NCI-H510A (cell line): Measurements from ENCODE around the gene DDX51.

Source experiments
- DNase-seq: peaks from one replicate; lab custom pipeline; 2025; lab: John Stamatoyannopoulos, UW

Gene DDX51

GRCh38 chr12:132178801-132179401, 34.8 kb upstream of the DDX51 start:
- DNase-seq = peak; percentile 34

GRCh38 chr12:132178316-132178715, 34.2 kb upstream of the DDX51 start:
- DNase-seq = no peak

DNA sequence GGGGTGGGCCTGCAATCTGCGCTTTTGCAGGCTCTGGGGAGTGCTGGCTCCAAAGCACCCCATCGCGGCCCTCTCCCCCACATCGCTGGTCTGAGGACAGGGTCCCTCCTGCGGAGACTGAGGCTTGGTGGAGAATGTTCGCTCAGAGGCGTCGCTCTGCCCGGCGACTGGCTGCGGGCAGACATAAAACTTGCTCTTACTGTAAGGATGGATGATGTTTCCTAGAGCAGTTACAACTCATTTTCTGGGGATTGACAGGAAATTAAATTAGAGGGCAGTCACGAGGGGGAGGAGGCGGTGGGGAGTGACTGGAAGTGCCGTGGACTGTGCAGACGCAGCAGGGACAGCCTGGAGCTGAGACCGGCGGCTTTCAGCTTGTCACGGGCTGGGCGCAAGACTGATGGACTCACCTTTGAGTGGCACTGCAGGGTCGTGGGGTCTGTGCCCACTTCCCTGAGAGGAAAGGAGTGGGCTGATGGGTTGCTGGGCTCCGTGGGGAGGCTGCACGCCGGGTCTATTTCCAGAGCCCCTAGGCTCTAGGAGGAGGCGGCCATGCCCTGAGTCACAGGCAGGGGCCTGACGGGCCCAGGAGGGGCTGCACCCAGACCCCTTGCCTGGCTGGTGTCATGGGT, 32.9 kb upstream of the DDX51 start:
- no peak for DNase-seq

DNA sequence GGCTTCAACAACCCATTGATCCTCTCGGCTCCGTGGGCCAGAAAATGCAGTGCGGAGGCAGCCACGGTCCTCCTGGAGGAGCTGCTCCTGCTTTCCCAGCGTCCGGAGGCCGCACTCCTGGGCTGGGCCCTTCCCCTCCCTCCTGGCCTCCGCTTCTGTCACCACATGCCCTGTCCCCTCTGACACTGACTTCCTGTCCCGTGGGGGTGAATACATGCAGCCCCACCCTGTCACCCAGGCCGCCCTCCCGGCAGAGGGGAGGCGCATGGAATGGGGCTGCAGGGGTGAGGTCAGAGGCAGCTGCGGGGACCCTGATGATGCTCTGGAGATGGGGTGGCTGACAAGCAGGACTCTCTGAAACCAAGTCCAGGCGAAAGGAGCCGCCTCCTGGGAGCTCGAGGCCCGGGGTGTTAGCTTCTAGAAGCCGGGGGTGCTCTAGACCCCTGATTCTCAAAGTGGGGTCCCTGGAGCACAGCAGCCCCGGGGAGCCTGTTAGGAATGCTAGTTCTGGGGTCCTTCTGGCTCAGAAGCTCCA, 32.3 kb upstream of the DDX51 start:
- DNase-seq = no peak

- DNase-seq = no peak
Measured at GRCh38 chr12:132175496-132176384, 31.6 kb upstream of the DDX51 start.

GRCh38 chr12:132174839-132175490, 30.8 kb upstream of the DDX51 start:
- no peak for DNase-seq

DNA sequence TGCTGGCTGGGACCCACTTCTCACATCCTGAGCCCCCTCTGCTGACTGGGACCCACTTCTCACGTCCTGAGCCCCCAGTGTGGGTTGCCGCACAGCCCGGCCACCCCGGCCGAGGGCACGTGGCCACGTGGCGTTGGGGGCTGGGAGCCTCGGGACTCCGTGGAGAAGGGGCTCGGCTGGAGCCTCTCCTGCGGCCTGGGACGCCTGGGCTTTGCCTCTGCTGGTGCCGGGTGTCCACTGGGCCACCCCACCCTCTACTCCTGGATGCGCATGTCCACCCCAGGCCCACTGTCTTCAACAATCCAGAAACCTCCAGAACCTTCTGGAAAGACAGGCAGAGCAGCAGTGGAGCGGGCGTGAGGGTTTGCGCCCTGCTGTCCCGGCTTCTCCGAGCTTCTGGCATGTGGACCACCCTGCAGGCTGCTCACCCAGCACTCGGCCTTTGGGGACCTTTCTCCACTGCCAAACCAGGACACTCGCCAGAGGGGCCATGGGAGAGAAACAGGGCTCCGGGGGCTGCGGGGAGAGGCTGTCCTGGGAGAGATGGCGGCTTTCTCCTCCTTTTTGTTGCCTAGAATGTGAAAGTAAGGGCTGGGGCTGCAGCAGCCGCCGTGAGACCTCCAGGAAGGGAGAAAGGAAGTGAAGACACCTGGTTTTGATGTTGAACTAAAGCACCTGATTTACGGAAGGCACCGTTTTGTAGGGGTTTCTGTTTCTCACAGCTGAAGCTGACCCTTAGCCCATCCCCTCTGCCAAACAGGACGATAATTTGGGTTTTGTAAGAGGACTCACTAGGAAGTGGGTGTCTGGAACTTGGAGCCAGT, 30.1 kb upstream of the DDX51 start:
- no peak for DNase-seq

DNA sequence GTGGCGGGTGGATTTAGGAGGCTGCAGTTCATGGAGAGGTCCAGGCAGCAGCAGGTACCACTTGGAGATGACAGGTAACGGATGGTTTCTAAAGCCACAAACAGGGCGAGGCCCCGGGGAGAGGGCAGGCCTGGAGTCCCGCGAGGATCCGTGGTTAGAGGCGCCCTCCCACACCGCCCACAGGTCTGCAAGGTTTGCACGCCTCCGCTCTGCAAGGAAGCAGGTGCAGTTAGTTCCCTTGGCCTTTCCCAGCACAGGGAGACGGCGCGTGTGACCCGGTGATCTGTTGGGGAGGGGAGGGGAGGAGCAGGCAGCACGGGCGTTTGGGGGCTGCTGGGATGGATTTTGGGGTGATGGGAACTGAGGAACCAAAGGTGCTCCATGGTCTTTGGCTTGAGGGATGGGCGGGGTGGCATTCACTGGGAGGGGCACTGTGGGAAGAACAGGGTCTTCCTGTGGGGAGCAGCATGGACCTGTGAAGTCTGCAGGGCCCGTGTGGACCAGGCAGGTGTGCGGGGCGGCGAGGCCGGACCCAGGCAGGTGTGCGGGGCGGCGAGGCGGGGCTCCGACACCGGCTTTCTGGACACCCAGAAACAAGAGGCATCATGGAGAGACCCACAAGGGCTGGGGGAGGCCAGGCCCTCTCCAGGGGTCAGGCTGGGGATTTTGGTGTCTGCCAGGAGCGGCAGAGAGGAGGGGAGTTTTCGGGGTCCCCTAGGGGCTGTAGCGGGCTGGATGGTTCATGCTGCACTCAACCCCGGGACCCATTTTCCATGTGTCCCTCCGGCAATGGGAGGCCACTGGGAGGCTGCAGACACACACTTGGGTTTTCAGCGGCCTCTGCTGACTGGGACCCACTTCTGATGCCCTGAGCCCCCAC, 29.3 kb upstream of the DDX51 start:
- DNase-seq = no peak

DNA sequence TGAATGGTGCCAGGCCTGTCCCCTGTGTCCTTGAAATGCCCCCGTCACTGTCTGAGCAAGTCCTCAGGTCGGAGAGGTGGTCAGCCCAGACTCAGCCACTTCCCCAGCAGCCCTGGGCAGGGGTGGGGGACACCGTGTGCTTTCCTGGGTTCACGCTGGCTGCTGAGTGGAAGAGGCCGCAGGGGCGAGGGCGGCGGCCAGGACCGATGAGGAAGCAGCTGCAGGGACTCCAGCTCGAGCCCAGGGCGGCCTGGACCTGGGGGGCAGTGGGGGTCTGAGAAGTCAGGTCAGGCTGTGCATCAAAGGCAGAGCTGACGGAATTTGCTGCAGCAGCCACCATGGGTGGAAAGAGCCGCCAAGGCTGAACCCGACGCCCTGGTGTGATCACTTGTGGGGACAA, 28.5 kb upstream of the DDX51 start:
- no peak for DNase-seq

GRCh38 chr12:132171968-132172521, 27.9 kb upstream of the DDX51 start:
- no peak for DNase-seq

GRCh38 chr12:132171293-132171967, 27.3 kb upstream of the DDX51 start:
- DNase-seq = no peak

- no peak for DNase-seq
Measured at GRCh38 chr12:132170637-132171292, 26.6 kb upstream of the DDX51 start.

DNA sequence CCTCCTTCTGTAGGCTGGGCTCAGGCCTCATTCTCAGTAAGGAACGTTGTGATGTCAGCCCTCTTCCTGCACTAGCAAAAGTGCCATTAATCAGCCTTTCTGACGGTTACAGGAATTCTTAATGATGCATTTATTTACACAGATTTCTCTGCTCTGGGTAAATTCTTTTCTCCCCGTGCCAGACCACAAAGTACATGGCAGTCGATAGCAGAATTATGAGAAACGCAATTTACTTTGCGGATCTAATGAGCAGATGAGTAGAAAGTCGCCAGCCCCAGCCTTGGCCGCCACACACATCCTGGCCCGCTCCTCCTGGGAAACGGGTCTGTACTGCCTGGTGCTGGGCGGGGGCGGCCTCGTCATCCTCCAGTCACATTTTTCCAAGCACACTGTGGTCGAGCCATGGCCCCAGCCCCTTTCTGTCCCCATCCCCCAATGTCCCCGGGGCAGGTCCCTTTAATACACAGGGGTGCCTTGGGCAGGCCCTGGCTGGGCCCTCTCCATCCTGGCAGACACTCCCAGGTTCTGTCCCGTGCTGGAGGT, 26.0 kb upstream of the DDX51 start:
- DNase-seq = no peak

DNA sequence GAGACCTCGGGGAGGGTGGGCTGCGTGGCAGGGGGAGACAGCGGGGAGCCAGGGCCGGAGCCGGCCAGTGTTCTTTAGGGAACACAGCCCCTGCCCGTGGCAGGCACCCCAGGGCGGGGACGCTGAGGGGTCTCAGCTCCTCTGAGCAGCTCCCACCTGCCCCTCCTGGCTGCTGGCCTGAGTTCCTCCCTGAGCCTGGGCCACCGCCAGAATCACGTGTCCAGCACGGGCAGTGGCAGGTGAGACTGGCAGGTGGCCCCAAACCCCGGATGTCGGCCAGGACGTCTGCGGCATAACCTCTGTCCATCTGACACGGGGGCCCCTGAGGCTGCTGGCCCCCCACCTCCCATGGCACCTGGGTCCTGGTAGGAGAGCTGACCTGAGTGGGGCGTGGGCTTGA, 25.3 kb upstream of the DDX51 start:
- no peak for DNase-seq

DNA sequence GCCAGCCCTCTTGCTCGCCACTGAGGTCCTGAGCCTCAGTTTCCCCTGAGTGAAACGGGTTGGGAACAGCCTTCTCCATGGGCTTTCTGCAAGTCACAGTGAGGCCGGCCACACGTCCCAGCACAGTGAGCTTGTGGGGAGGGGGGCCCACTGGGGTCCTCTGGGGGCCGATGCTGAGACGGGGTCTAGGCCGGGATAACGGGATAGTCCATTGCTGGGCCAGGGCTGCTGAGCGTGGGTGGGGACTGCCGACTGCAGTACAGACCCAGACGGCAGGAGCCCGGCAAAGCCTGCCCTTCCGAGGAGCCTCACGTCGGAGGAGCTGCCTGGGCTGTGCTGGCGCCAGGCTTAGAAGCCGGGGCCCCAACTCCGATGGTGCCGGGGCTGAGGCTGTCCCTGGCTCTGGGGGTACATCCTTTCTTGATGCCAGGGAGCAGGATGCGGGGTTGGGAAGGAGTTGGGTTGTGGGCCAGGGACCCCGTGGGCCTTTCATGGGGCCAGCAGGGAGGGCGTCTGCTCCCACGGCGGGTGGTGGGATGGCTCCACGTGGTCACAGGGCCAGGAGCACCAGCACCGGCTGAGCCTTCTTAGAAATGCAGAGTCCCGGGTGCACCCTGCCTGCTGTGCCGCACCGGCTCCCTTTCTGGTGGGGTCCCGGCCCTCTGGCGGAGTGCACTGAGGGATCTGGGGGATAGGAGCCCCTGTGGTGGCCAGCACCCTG, 24.4 kb upstream of the DDX51 start:
- DNase-seq = no peak

DNA sequence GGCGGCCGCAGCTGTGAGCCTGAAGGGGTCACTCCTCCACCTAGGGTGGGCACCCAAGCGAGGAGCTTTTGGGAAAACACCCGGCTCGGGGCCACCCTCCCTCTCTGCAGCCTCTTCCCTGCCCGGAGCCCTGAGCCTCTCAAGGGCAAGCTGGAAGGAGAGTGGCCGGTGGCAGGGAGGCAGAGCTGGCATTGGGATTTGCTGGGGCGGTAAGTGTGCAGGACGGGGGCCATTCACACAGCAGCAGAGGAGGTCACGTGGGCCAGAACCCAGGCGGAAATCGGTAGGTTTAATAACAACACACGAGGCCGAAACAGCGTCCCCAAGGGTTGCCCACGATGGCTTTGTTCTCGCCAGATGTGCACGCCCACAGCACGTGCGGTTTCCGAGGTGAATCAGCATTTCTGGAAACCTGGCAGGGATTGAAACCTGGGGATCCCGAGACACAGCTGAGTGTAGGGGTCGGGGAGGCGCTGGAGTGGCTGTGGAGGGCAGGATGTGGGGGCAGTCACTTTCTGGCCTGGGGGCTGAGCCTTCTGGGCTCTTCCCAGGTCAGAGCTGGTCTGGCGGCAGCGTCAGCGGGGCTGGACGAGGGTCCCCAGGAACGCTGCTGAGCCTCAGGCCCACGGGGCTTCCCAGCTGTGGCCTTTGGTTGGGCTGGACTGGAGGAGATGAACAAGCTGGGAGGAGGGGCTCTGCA, 23.6 kb upstream of the DDX51 start:
- no peak for DNase-seq

DNA sequence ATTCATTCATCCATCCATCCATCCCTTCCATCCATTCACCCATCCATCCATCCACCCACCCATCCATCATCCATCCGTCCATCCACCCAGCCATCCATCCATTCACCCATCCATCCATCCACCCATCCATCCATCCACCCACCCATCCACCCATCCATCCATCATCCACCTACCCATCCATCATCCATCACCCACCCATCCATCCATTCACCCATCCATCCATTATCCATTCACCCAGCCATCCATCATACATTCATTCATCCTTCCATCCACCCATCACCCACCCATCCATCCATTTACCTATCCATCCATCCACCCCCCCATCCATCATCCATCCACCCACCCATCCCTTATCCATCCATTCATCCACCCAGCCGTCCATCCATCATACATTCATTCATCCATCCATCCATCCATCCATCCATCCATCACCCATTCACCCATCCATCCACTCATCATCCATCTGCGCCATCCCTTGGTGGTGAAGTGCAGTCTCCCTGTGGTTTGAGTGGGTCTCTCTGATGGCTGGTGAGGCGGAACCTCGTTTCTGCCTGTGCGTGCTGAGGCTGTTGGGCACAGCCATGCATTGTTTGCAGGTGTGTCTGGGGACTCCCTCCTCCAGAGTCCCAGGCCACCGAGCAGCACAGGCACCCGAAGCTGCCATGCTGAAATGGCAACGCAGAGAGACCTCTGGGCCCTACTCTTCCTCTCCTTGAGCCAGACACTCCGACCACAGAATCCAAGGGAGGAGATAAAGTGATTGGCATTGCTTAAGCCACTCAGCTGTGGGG, 22.9 kb upstream of the DDX51 start:
- DNase-seq = no peak
